Right lobe of liver (tissue), 6 donors: ENCODE results near the gene SPECC1L. TPM values are rescaled to one million over a fixed set of nuclear protein-coding genes. Genes with fewer than 3 reads are reported as not detected.

Source experiments
- ATAC-seq, 4 donors: fragments of 200-7000 bp; cut with Tn5 transposase; one replicate each; pipeline ENCODE4 v1.9.1; 2020; ENCODE audit warnings: mild to moderate bottlenecking in 4 of 4, moderate library complexity in 4 of 4
- DNase-seq, 3 donors: peaks; one replicate each; pipeline ENCODE4 v3.0.0-alpha.2; 2020
- H3K27ac ChIP-seq, 3 donors: fragments of 200-600 bp; one replicate each; pipeline ENCODE4 v1.8.0; 2022
- H3K27me3 ChIP-seq, 2 donors: fragments of 200-600 bp; one replicate each; pipeline ENCODE4 v1.8.0; 2022
- H3K36me3 ChIP-seq, 4 donors: fragments of 200-600 bp; sonication (generic) in 1 of 4; one replicate each; pipeline versions ENCODE4 v1.5.1 to v1.8.0; 2017 to 2022; ENCODE audit warnings: control low read depth in 1 of 4
- H3K4me1 ChIP-seq, 4 donors: fragments of 200-600 bp; sonication (generic) in 1 of 4; one replicate each; pipeline versions ENCODE4 v1.5.1 to v1.8.0; 2017 to 2022; ENCODE audit warnings: control low read depth in 1 of 4
- H3K4me3 ChIP-seq, 3 donors: fragments of 200-600 bp; one replicate each; pipeline ENCODE4 v1.8.0; 2022
- H3K9me3 ChIP-seq, 4 donors: fragments of 200-600 bp; sonication (generic) in 1 of 4; one replicate each; pipeline versions ENCODE4 v1.5.1 to v1.8.0; 2017 to 2022; ENCODE audit warnings: control low read depth in 1 of 4
- POLR2A ChIP-seq: fragments of 450-650 bp; IDR thresholded peaks from one replicate; pipeline ENCODE4 v1.6.1; 2017; ENCODE audit warnings: antibody characterized with exemption, mild to moderate bottlenecking
- WGBS: methylation state at CpG from one replicate; pipeline ENCODE4 v1.1.6; 2018; ENCODE audit warnings: low coverage, low lambda C conversion rate; ENCODE audit not compliant: insufficient coverage; ENCODE audit errors: missing lambda C conversion rate; 5-methylcytosine and 5-hydroxymethylcytosine counted together
- intact Hi-C, 2 donors: fragments of 100-400 bp; cut with DNase I; formaldehyde crosslinking; loops; one replicate each; pipeline versions ENCODE4 v1.11.2 to v1.14.1; 2022
- total RNA-seq, 6 experiments: library from RNA; depleted of rRNA in 2 of 6; stranded (reverse); fragments of >200 nt in 2 of 6; fragmentation: NEBNext Ultra II Directional in 3 of 6; extraction: Animal tissue kit (Norgen Biotek cat#: 25700) in 3 of 6; gene quantifications; one replicate each; pipeline versions ENCODE4 v1.1.0 to v1.2.4, GENCODE V29; 2016 to 2023
- TF ChIP-seq, protein P1 (sequence below), 4 donors: fragments of 200-600 bp in 3 of 4; fragments of 450-650 bp in 1 of 4; IDR thresholded peaks; one replicate each; pipeline versions ENCODE4 v1.5.1 to v1.8.0; 2016 to 2022; ENCODE audit warnings: antibody characterized with exemption in 4 of 4, mild to moderate bottlenecking in 2 of 4
- donor health status: DM: no; HTN: yes; CAD: no.
- donor health status: DM: no; HTN: no; CAD: no.
- donor health status: DM: no; HTN: no; CAD: no.
- donor health status: DM: no; HTN: yes; CAD: no.
- donor health status: DM: no; HTN: yes; CAD: no.

SPECC1L gene
- total RNA-seq, 6 experiments from 2014 or later, result 16.3 to 26.4 (median 24.2) TPM

GRCh38 chr22:24413271-24413670 is 142.6 kb downstream of the SPECC1L start:
- H3K4me1 ChIP-seq, result no peaks in the 10 kb centered on the region
- DNase-seq (no peak), ATAC-seq (no peak)
- no peak overlapping the region for H3K27ac ChIP-seq
- H3K27me3 ChIP-seq, result no peaks in the 10 kb centered on the region
- H3K36me3 ChIP-seq, result peaks cover 0 to 25% (median 9%) of the 10 kb centered on the region in 4 donors
- TF ChIP-seq, protein P1, sequence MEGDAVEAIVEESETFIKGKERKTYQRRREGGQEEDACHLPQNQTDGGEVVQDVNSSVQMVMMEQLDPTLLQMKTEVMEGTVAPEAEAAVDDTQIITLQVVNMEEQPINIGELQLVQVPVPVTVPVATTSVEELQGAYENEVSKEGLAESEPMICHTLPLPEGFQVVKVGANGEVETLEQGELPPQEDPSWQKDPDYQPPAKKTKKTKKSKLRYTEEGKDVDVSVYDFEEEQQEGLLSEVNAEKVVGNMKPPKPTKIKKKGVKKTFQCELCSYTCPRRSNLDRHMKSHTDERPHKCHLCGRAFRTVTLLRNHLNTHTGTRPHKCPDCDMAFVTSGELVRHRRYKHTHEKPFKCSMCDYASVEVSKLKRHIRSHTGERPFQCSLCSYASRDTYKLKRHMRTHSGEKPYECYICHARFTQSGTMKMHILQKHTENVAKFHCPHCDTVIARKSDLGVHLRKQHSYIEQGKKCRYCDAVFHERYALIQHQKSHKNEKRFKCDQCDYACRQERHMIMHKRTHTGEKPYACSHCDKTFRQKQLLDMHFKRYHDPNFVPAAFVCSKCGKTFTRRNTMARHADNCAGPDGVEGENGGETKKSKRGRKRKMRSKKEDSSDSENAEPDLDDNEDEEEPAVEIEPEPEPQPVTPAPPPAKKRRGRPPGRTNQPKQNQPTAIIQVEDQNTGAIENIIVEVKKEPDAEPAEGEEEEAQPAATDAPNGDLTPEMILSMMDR (IDR thresholded peaks at IDR 0.05), result no peak
- TF ChIP-seq POLR2A, result no peak
- intact Hi-C loops, result no loop called here
- H3K4me3 ChIP-seq, result no peak overlapping the region
- WGBS, result 100% methylated on average over 3 of the region's 9 CpGs
- H3K9me3 ChIP-seq, result no peaks in the 10 kb centered on the region

DNA sequence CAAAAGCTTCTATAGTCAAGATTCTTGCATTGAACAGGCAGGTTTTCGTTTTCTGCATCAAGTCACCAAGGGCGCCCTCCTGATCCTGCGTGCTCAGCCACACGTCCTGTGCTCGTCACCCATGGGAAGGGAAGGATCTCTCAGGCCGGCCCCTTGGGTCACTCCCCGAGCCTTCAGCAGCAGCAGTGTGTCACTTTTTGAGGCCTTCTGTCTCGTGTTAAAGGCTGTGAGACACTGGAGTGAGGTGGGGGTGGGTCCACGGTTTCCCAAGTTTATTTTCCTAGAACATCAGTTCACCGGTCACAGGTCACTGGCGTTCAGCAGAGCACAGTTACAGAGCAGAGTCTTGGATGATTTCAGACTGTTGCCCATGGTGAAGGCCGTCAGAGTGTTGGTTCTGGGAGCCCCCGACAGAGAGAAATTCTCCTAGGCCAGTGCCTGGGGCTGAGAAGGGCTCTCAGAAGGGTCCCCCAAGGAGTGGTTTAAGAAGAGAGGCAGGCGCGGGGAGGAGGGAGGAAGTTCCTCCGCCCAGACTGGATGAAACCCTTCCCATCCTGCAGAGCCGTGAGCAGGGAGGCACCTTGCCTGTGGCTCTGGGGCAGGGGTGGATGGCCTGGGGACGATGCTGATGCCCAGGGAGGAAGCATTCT is 143.2 kb downstream of the SPECC1L start:
- H3K27ac ChIP-seq, result peak overlapping the region in 1 of 3 donors; percentile 22
- DNase-seq (peak in 1 of 3 donors; percentile 48), ATAC-seq (peak in 1 of 4 donors; percentile 47)
- 93% methylated on average over 3 of the region's 18 CpGs for WGBS
- peaks cover 0 to 25% (median 9%) of the 10 kb centered on the region in 4 donors for H3K36me3 ChIP-seq
- H3K9me3 ChIP-seq, result no peaks in the 10 kb centered on the region
- intact Hi-C loops, result no loop called here
- TF ChIP-seq, protein P1 (IDR thresholded peaks at IDR 0.05), result no peak
- TF ChIP-seq POLR2A, result no peak
- no peaks in the 10 kb centered on the region for H3K27me3 ChIP-seq
- H3K4me1 ChIP-seq, result no peaks in the 10 kb centered on the region
- H3K4me3 ChIP-seq, result no peak overlapping the region

DNA sequence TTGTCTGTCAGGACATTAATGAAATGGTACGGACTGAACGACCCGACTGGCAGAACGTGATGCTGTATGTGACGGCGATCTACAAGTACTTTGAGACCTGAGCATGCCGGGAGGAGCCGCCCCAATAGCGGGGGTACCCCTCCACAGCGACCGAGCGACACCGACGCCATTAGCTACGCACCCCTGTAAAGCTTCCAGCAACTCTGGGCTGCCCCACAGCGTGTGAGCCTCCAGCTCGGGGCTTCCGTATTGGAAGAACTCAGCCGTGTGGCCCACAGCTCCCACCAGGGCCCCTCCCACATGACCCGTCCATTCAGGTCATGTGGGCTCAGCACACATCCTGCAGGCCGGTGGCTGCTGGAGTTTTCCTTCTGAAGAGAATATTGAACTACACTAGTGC is 143.9 kb downstream of the SPECC1L start:
- peak in 2 of 4 donors; percentile 6 to 8 for ATAC-seq

GRCh38 chr22:24414984-24415945 is 144.6 kb downstream of the SPECC1L start:
- Histone ChIP-seq H3K9me3 (no peaks in the 10 kb centered on the region), H3K27me3 (no peaks in the 10 kb centered on the region), H3K36me3 (peaks cover 0 to 25% (median 9%) of the 10 kb centered on the region in 4 donors), H3K4me1 (peaks cover 0 to 5% (median 0%) of the 10 kb centered on the region in 4 donors), H3K4me3 (no peak overlapping the region), H3K27ac (no peak overlapping the region)
- TF ChIP-seq POLR2A, result no peak
- TF ChIP-seq, protein P1 (IDR thresholded peaks at IDR 0.05), result no peak
- intact Hi-C loops, result no loop called here
- no peak for DNase-seq
- WGBS, result 92% methylated on average over 13 of the region's 26 CpGs
- ATAC-seq, result no peak

More for the DNA sequence above, 143.9 kb downstream of the SPECC1L start:
- Histone ChIP-seq H3K4me3 (no peak overlapping the region), H3K27me3 (no peaks in the 10 kb centered on the region), H3K36me3 (peaks cover 0 to 25% (median 9%) of the 10 kb centered on the region in 4 donors), H3K9me3 (no peaks in the 10 kb centered on the region), H3K4me1 (no peaks in the 10 kb centered on the region), H3K27ac (peak overlapping the region in 1 of 3 donors; percentile 22)
- DNase-seq, result peak in 1 of 3 donors; percentile 38
- 83% methylated on average over 11 of the region's 21 CpGs for WGBS
- intact Hi-C loops, result no loop called here
- TF ChIP-seq, protein P1 (IDR thresholded peaks at IDR 0.05), result no peak
- TF ChIP-seq POLR2A, result no peak
